HL-60 (cell line): ENCODE results near the gene YARS2.

Source experiments
- DNase-seq, 2 experiments: peaks; one replicate each; pipeline ENCODE4 v3.0.0-alpha.2; 2010 to 2020; ENCODE audit warnings: low read depth in 1 of 2, low spot score in 1 of 2
- H3K27ac ChIP-seq: fragments of 250-450 bp; sonication (Bioruptor Pico); replicated peaks from 2 replicates; pipeline ENCODE4 v1.5.1; 2020; ENCODE audit warnings: mild to moderate bottlenecking, moderate library complexity
- H3K27me3 ChIP-seq: fragments of 250-450 bp; sonication (Bioruptor Pico); 2 replicates; pipeline ENCODE4 v1.5.1; 2021; ENCODE audit warnings: mild to moderate bottlenecking, moderate library complexity; ENCODE audit not compliant: insufficient read depth, poor library complexity, severe bottlenecking
- H3K4me3 ChIP-seq: replicated peaks from 2 replicates; pipeline ENCODE4 v1.5.1; 2011; ENCODE audit warnings: mild to moderate bottlenecking, control low read depth, low read length; ENCODE audit not compliant: insufficient read depth
- GABPA ChIP-seq: IDR thresholded peaks from 2 replicates; pipeline ENCODE4 v1.6.1; 2012; ENCODE audit warnings: low read depth
- POLR2AphosphoS5 ChIP-seq: IDR thresholded peaks from 2 replicates; pipeline ENCODE4 v1.6.1; 2012; ENCODE audit warnings: low read depth
- SPI1 ChIP-seq: IDR thresholded peaks from 2 replicates; pipeline ENCODE4 v1.6.1; 2012; ENCODE audit warnings: low read depth, mild to moderate bottlenecking, borderline replicate concordance
- TF ChIP-seq, protein P1 (sequence below): IDR thresholded peaks from one replicate; pipeline ENCODE4 v1.5.1; 2011; ENCODE audit warnings: low read length, control low read depth, inconsistent platforms; ENCODE audit not compliant: insufficient read depth
- TF ChIP-seq, protein P2 (sequence below): IDR thresholded peaks from 2 replicates; pipeline ENCODE4 v1.6.1; 2012; ENCODE audit warnings: low read depth; ENCODE audit not compliant: insufficient replicate concordance

The YARS2 gene

DNA sequence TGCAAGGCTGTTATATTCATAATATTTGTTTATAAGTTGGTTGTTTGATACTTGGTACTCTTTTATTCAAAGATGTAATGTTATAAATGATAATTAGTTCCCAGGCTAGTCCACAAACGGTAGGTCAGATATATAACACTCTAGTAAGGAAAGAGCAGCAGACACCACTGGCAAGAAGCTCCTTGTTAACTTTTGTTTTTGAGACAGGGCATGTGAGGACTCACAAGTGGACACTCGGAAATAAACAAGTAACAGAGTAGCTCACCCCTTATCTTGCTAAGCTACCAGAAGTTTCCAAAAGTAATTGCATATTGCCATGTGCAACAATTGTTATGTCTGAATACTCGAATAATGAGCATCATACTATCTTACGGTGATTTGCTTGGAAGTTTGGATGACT, 38.6 kb upstream of the YARS2 start:
- DNase-seq = no peak
- no peaks in the 10 kb centered on the region for H3K27me3 ChIP-seq
- TF ChIP-seq POLR2AphosphoS5 = no peak
- TF ChIP-seq, protein P1, sequence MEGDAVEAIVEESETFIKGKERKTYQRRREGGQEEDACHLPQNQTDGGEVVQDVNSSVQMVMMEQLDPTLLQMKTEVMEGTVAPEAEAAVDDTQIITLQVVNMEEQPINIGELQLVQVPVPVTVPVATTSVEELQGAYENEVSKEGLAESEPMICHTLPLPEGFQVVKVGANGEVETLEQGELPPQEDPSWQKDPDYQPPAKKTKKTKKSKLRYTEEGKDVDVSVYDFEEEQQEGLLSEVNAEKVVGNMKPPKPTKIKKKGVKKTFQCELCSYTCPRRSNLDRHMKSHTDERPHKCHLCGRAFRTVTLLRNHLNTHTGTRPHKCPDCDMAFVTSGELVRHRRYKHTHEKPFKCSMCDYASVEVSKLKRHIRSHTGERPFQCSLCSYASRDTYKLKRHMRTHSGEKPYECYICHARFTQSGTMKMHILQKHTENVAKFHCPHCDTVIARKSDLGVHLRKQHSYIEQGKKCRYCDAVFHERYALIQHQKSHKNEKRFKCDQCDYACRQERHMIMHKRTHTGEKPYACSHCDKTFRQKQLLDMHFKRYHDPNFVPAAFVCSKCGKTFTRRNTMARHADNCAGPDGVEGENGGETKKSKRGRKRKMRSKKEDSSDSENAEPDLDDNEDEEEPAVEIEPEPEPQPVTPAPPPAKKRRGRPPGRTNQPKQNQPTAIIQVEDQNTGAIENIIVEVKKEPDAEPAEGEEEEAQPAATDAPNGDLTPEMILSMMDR = no peak
- TF ChIP-seq, protein P2, sequence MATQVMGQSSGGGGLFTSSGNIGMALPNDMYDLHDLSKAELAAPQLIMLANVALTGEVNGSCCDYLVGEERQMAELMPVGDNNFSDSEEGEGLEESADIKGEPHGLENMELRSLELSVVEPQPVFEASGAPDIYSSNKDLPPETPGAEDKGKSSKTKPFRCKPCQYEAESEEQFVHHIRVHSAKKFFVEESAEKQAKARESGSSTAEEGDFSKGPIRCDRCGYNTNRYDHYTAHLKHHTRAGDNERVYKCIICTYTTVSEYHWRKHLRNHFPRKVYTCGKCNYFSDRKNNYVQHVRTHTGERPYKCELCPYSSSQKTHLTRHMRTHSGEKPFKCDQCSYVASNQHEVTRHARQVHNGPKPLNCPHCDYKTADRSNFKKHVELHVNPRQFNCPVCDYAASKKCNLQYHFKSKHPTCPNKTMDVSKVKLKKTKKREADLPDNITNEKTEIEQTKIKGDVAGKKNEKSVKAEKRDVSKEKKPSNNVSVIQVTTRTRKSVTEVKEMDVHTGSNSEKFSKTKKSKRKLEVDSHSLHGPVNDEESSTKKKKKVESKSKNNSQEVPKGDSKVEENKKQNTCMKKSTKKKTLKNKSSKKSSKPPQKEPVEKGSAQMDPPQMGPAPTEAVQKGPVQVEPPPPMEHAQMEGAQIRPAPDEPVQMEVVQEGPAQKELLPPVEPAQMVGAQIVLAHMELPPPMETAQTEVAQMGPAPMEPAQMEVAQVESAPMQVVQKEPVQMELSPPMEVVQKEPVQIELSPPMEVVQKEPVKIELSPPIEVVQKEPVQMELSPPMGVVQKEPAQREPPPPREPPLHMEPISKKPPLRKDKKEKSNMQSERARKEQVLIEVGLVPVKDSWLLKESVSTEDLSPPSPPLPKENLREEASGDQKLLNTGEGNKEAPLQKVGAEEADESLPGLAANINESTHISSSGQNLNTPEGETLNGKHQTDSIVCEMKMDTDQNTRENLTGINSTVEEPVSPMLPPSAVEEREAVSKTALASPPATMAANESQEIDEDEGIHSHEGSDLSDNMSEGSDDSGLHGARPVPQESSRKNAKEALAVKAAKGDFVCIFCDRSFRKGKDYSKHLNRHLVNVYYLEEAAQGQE = no peak
- TF ChIP-seq GABPA = no peak
- no peak for TF ChIP-seq SPI1

DNA sequence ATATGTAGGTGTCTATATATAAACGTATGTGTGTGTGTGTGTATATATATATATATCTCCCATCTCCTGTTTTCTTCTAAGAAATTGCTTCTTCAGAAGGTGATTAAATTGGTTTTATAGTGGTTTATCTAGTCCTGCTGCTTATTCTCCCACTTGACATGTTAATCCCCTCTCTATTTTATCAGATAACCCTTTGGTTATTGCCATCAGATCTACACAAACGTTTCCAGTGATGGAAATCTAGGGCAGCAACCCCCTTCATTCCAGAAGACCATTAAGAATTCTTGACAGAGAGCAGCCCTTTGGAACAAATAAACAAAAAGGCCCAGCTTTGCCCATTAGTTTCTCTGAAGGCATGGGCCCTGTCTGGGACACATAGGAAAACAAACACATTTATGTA, 34.2 kb upstream of the YARS2 start:
- H3K4me3 ChIP-seq = no peak overlapping the region
- DNase-seq = no peak

More for the DNA sequence above, 38.6 kb upstream of the YARS2 start:
- H3K4me3 ChIP-seq = no peak overlapping the region
- H3K27ac ChIP-seq = no peak overlapping the region

DNA sequence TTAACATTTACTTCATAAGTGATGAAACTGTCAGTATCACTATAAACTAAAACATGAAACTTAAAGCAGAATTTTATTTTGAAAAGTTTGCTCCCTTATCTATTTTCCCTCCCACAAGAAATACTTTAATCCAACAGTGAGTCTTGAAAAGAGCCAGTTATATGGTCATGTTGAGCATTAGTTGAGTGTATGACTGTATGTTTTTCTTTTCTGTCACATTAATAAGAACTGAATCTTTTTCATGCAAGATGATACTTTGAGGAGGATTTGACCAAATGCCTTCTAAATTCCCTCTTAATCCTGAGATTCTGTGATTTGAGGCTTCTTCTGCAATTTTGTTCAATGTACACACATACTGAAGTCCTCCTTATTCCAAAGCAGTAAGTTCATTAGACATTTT, 33.7 kb upstream of the YARS2 start:
- TF ChIP-seq POLR2AphosphoS5 (no peak), SPI1 (no peak), GABPA (no peak)
- TF ChIP-seq, protein P1 = no peak
- TF ChIP-seq, protein P2 = no peak
- H3K27me3 ChIP-seq = no peaks in the 10 kb centered on the region
- no peak for DNase-seq
- H3K4me3 ChIP-seq = no peak overlapping the region
- no peak overlapping the region for H3K27ac ChIP-seq

More for the DNA sequence above, 34.2 kb upstream of the YARS2 start:
- Histone ChIP-seq H3K27ac (no peak overlapping the region), H3K27me3 (no peaks in the 10 kb centered on the region)
- TF ChIP-seq SPI1 = no peak
- TF ChIP-seq POLR2AphosphoS5 = no peak
- TF ChIP-seq, protein P1 = no peak
- TF ChIP-seq, protein P2 = no peak
- no peak for TF ChIP-seq GABPA
